Measurements from ENCODE around the gene GPHA2. TPM values are rescaled to one million over a fixed set of nuclear protein-coding genes. Genes with fewer than 3 reads are reported as not detected.

GPHA2 gene
- total and polyA plus RNA-seq, 2 of the 13 experiments (the other 11 are each of a cell fraction or from before 2014, with no cell fraction given), result 13.0 to 19.1 TPM

- TF ChIP-seq TMF1 (CRISPR knock-in tag; IDR thresholded peaks at IDR 0.05; ENCODE audit: low read depth) (no peak), ZNF430 (CRISPR knock-in tag; IDR thresholded peaks at IDR 0.05) (peak; percentile 29; the same call in 1 of the 2 replicates), MTF2 (CRISPR knock-in tag; IDR thresholded peaks at IDR 0.05; ENCODE audit: borderline replicate concordance) (no peak), CSRNP2 (CRISPR knock-in tag; conservative IDR thresholded peaks at IDR 0.05; ENCODE audit: low read depth) (no peak), ZNF264 (CRISPR knock-in tag; IDR thresholded peaks at IDR 0.05) (peak; percentile 34; the same call in 1 of the 2 replicates), HOXD1 (CRISPR knock-in tag; IDR thresholded peaks at IDR 0.05) (no peak), ZNF749 (CRISPR knock-in tag; IDR thresholded peaks at IDR 0.05; ENCODE audit: borderline replicate concordance) (no peak), KDM2A (CRISPR knock-in tag; IDR thresholded peaks at IDR 0.05; ENCODE audit: borderline replicate concordance, low read depth) (peak; percentile 82), CAMTA2 (CRISPR knock-in tag; IDR thresholded peaks at IDR 0.05; ENCODE audit: borderline replicate concordance) (peak; percentile 43; the same call in 1 of the 2 replicates), FLYWCH1 (CRISPR knock-in tag; IDR thresholded peaks at IDR 0.05) (no peak), ATF6 (CRISPR knock-in tag; conservative IDR thresholded peaks at IDR 0.05) (0 out of 2 replicates have a peak, but pooled peaks have one; percentile 35), ZNF138 (CRISPR knock-in tag; IDR thresholded peaks at IDR 0.05; ENCODE audit: low read depth) (no peak), ZNF569 (CRISPR knock-in tag; IDR thresholded peaks at IDR 0.05; ENCODE audit: borderline replicate concordance) (no peak), ZNF570 (CRISPR knock-in tag; IDR thresholded peaks at IDR 0.05; ENCODE audit: borderline replicate concordance) (no peak), ZNF20 (CRISPR knock-in tag; IDR thresholded peaks at IDR 0.05) (no peak), ZNF143 (CRISPR knock-in tag; IDR thresholded peaks at IDR 0.05) (peak; percentile 89), NAIF1 (CRISPR knock-in tag; IDR thresholded peaks at IDR 0.05; ENCODE audit: borderline replicate concordance) (0 out of 2 replicates have a peak, but pooled peaks have one; percentile 26), SMAD1 (CRISPR knock-in tag; IDR thresholded peaks at IDR 0.05; ENCODE audit: borderline replicate concordance, low read depth) (peak; percentile 22; the same call in 1 of the 2 replicates), HNRNPL (IDR thresholded peaks at IDR 0.05; ENCODE audit: low read depth, low read length) (no peak), SMARCE1 (IDR thresholded peaks at IDR 0.05; ENCODE audit: borderline replicate concordance) (no peak), MZF1 (CRISPR knock-in tag; IDR thresholded peaks at IDR 0.05; ENCODE audit: borderline replicate concordance) (no peak), ZNF546 (CRISPR knock-in tag; conservative IDR thresholded peaks at IDR 0.05) (no peak)
Observed at GRCh38 chr11:64923944-64924909, 11.5 kb downstream of the GPHA2 start, which contains the start of gene PPP2R5B (continued).

Data from HepG2 (cell line).